ENCODE results near the gene STX8.
"Not testable (repeated sequence)": the region's sequence is repeated elsewhere in the genome, so short reads cannot be mapped to it uniquely, and the experiment has no call there.

STX8 gene

GRCh38 chr17:9498490-9498889 is 77.1 kb downstream of the STX8 start:
- DNase-seq, result no peak

- no peak for DNase-seq
Measured at GRCh38 chr17:9488556-9488955, 87.1 kb downstream of the STX8 start.

- no peak for DNase-seq
Measured at GRCh38 chr17:9487406-9487805, 88.2 kb downstream of the STX8 start.

- DNase-seq, result no peak
Measured at GRCh38 chr17:9484789-9485188, 90.8 kb downstream of the STX8 start.

GRCh38 chr17:9479964-9480363 is 95.7 kb downstream of the STX8 start:
- DNase-seq, result peak; percentile 9 to 50

- DNase-seq, result no peak
Measured at GRCh38 chr17:9478889-9479288, 96.7 kb downstream of the STX8 start.

GRCh38 chr17:9475101-9475658 is 100.4 kb downstream of the STX8 start:
- DNase-seq, result no peak

- no peak for DNase-seq
Measured at GRCh38 chr17:9473711-9474110, 101.9 kb downstream of the STX8 start.

- DNase-seq, result no peak
Measured at GRCh38 chr17:9472541-9472940, 103.1 kb downstream of the STX8 start.

GRCh38 chr17:9472094-9472493 is 103.5 kb downstream of the STX8 start:
- no peak for DNase-seq

- DNase-seq, result no peak
Measured at GRCh38 chr17:9470171-9470570, 105.4 kb downstream of the STX8 start.

- DNase-seq, result no peak
Measured at GRCh38 chr17:9468937-9469336, 106.7 kb downstream of the STX8 start.

GRCh38 chr17:9468532-9468931 is 107.1 kb downstream of the STX8 start:
- DNase-seq, result no peak

- DNase-seq, result no peak
Measured at GRCh38 chr17:9467518-9467917, 108.1 kb downstream of the STX8 start.

GRCh38 chr17:9465210-9465921 is 110.3 kb downstream of the STX8 start:
- DNase-seq, result no peak

- no peak for DNase-seq
Measured at GRCh38 chr17:9457005-9457404, 118.6 kb downstream of the STX8 start.

- DNase-seq, result no peak
Measured at GRCh38 chr17:9456330-9456729, 119.3 kb downstream of the STX8 start.

- DNase-seq, result no peak
Measured at GRCh38 chr17:9451934-9452333, 123.7 kb downstream of the STX8 start.

- not testable (repeated sequence) for DNase-seq
Measured at GRCh38 chr17:9447298-9447697, 128.3 kb downstream of the STX8 start.

GRCh38 chr17:9446528-9446927 is 129.1 kb downstream of the STX8 start:
- DNase-seq, result no peak

- no peak for DNase-seq
Measured at GRCh38 chr17:9445424-9445823, 130.2 kb downstream of the STX8 start.

GRCh38 chr17:9444687-9445086 is 130.9 kb downstream of the STX8 start:
- DNase-seq, result no peak

GRCh38 chr17:9443811-9444210 is 131.8 kb downstream of the STX8 start:
- no peak for DNase-seq

- no peak for DNase-seq
Measured at GRCh38 chr17:9439851-9440250, 135.8 kb downstream of the STX8 start.

- DNase-seq, result no peak
Measured at GRCh38 chr17:9436630-9437029, 139.0 kb downstream of the STX8 start.

Measured in NCI-H2081 (cell line).